Lower leg skin (tissue), 3 donors: ENCODE results near the gene DDX51.

Experiments used
- POLR2A ChIP-seq, 2 donors: fragments of 450-650 bp; IDR thresholded peaks; one replicate each; pipeline ENCODE4 v1.6.1; 2016 to 2017; ENCODE audit warnings: antibody characterized with exemption in 2 of 2, mild to moderate bottlenecking in 1 of 2, moderate library complexity in 1 of 2
- TF ChIP-seq, protein P1 (sequence below), 3 donors: fragments of 450-650 bp; IDR thresholded peaks; one replicate each; pipeline ENCODE4 v1.5.1; 2016; ENCODE audit warnings: antibody characterized with exemption in 3 of 3, mild to moderate bottlenecking in 3 of 3, moderate library complexity in 2 of 3

DNA sequence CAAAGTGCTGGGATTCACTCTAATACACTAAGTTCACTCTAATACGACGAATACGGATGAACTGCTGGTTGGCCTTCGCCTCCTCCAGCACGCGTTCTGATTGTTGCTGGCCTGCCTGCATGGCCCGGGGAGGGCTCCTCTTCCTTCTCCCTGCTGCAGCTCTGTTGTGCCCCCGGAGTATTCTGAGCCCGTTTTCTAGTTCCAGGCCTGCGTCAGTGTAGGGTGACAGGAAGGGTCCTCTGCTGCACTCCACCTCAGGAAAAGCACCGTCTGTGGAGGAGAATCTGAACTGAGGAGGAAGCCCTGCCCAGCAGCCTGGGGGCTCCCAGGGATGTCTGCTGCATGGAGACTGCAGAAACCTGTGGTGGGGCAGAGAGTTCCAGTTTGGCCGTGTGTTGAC is 44.4 kb downstream of the DDX51 start:
- TF ChIP-seq, protein P1, sequence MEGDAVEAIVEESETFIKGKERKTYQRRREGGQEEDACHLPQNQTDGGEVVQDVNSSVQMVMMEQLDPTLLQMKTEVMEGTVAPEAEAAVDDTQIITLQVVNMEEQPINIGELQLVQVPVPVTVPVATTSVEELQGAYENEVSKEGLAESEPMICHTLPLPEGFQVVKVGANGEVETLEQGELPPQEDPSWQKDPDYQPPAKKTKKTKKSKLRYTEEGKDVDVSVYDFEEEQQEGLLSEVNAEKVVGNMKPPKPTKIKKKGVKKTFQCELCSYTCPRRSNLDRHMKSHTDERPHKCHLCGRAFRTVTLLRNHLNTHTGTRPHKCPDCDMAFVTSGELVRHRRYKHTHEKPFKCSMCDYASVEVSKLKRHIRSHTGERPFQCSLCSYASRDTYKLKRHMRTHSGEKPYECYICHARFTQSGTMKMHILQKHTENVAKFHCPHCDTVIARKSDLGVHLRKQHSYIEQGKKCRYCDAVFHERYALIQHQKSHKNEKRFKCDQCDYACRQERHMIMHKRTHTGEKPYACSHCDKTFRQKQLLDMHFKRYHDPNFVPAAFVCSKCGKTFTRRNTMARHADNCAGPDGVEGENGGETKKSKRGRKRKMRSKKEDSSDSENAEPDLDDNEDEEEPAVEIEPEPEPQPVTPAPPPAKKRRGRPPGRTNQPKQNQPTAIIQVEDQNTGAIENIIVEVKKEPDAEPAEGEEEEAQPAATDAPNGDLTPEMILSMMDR (IDR thresholded peaks at IDR 0.05) = no peak
- TF ChIP-seq POLR2A (IDR thresholded peaks at IDR 0.05) = no peak
